GM23338 (cell line): Measurements from ENCODE around the gene AKAP8L. TPM values are rescaled to one million over a fixed set of nuclear protein-coding genes. Genes with fewer than 3 reads are reported as not detected.

Experiments used
- ATAC-seq: fragments of 200-7000 bp; cut with Tn5 transposase; 3 replicates; pipeline ENCODE4 v1.9.1; 2020
- DNase-seq: peaks from one replicate; pipeline ENCODE4 v3.0.0-alpha.2; 2015; ENCODE audit warnings: low spot score
- H2AFZ ChIP-seq: fragments of 200-600 bp; sonication (generic); 2 replicates; pipeline ENCODE4 v1.8.0; 2016; ENCODE audit warnings: antibody characterized with exemption, mild to moderate bottlenecking, moderate library complexity
- H3F3A ChIP-seq: fragments of 200-600 bp; sonication (generic); replicated peaks from 2 replicates; pipeline ENCODE4 v1.8.0; 2017; ENCODE audit warnings: antibody characterized with exemption, mixed run types, low read depth
- H3K27ac ChIP-seq: fragments of 200-600 bp; sonication (generic); 2 replicates; pipeline ENCODE4 v1.6.1; 2016; ENCODE audit warnings: low read depth
- H3K27me3 ChIP-seq: fragments of 200-600 bp; sonication (generic); 2 replicates; pipeline ENCODE4 v1.8.0; 2016; ENCODE audit warnings: mild to moderate bottlenecking, mixed run types, moderate library complexity; ENCODE audit not compliant: insufficient read depth
- H3K36me3 ChIP-seq: fragments of 200-600 bp; sonication (generic); 2 replicates; pipeline ENCODE4 v1.8.0; 2016; ENCODE audit warnings: mild to moderate bottlenecking; ENCODE audit not compliant: insufficient read depth
- H3K4me1 ChIP-seq: fragments of 200-600 bp; sonication (generic); 2 replicates; pipeline ENCODE4 v1.8.0; 2016; ENCODE audit warnings: mild to moderate bottlenecking, moderate library complexity; ENCODE audit not compliant: insufficient read depth
- H3K4me2 ChIP-seq: fragments of 200-600 bp; sonication (generic); 2 replicates; pipeline ENCODE4 v1.7.1; 2017; ENCODE audit warnings: mixed run types
- H3K4me3 ChIP-seq: fragments of 200-600 bp; sonication (generic); 2 replicates; pipeline ENCODE4 v1.6.1; 2016; ENCODE audit warnings: mixed run types
- H3K79me2 ChIP-seq: fragments of 200-600 bp; sonication (generic); replicated peaks from 2 replicates; pipeline ENCODE4 v1.8.0; 2017; ENCODE audit warnings: mild to moderate bottlenecking; ENCODE audit not compliant: insufficient read depth
- H3K9me2 ChIP-seq: fragments of 200-600 bp; sonication (generic); 2 replicates; pipeline ENCODE4 v1.8.0; 2017; ENCODE audit not compliant: insufficient read depth
- H4K20me1 ChIP-seq: fragments of 200-600 bp; sonication (generic); replicated peaks from 2 replicates; pipeline ENCODE4 v1.8.0; 2017; ENCODE audit warnings: mild to moderate bottlenecking; ENCODE audit not compliant: insufficient read depth
- H3K27ac Mint-ChIP-seq: 2 replicates; pipeline ENCODE4 v1.8.0; 2020; ENCODE audit warnings: inconsistent platforms, mild to moderate bottlenecking, moderate library complexity, mixed read lengths
- H3K27me3 Mint-ChIP-seq: 3 replicates; pipeline ENCODE4 v1.8.0; 2022; ENCODE audit warnings: low read depth, mild to moderate bottlenecking, moderate library complexity, mixed read lengths, inconsistent platforms; ENCODE audit not compliant: insufficient read depth, poor library complexity
- H3K36me3 Mint-ChIP-seq: 3 replicates; pipeline ENCODE4 v1.8.0; 2021; ENCODE audit warnings: low read depth, mild to moderate bottlenecking, inconsistent platforms, moderate library complexity, mixed read lengths
- H3K4me1 Mint-ChIP-seq: 3 replicates; pipeline ENCODE4 v1.8.0; 2020; ENCODE audit warnings: mild to moderate bottlenecking, inconsistent platforms, mixed read lengths
- H3K4me3 Mint-ChIP-seq: 3 replicates; pipeline ENCODE4 v1.8.0; 2021; ENCODE audit warnings: moderate library complexity, mild to moderate bottlenecking, inconsistent platforms, mixed read lengths
- H3K9me3 Mint-ChIP-seq: 3 replicates; pipeline ENCODE4 v1.8.0; 2020; ENCODE audit warnings: moderate library complexity, mild to moderate bottlenecking, inconsistent platforms, mixed read lengths
- CREB1 ChIP-seq: fragments of 250-450 bp; sonication (Bioruptor Pico); IDR thresholded peaks from 2 replicates; pipeline ENCODE4 v1.5.0; 2020; ENCODE audit warnings: low read depth, mild to moderate bottlenecking, moderate library complexity
- CTCF ChIP-seq, 2 experiments: fragments of 200-600 bp in 1 of 2; sonication (generic) in 1 of 2; conservative IDR thresholded peaks; 2 replicates each; pipeline versions ENCODE4 v1.5.1 to v1.6.1; 2016 to 2017; ENCODE audit warnings: antibody characterized with exemption in 2 of 2, low read depth in 2 of 2, mild to moderate bottlenecking in 2 of 2, moderate library complexity in 1 of 2
- ETS1 ChIP-seq: IDR thresholded peaks from 2 replicates; pipeline ENCODE4 v1.6.1; 2016; ENCODE audit warnings: antibody characterized with exemption
- EZH2phosphoT487 ChIP-seq: fragments of 200-600 bp; sonication (generic); IDR thresholded peaks from one replicate; pipeline ENCODE4 v1.8.1; 2018; ENCODE audit warnings: antibody characterized with exemption; ENCODE audit not compliant: unreplicated experiment
- POLR2AphosphoS5 ChIP-seq: IDR thresholded peaks from 2 replicates; pipeline ENCODE4 v1.6.1; 2016; ENCODE audit warnings: antibody characterized with exemption, low read depth
- REST ChIP-seq: IDR thresholded peaks from one replicate; pipeline ENCODE4 v1.6.1; 2018; ENCODE audit warnings: antibody characterized with exemption; ENCODE audit not compliant: unreplicated experiment
- STAT1 ChIP-seq: IDR thresholded peaks from one replicate; pipeline ENCODE4 v1.6.1; 2016; ENCODE audit warnings: antibody characterized with exemption; ENCODE audit not compliant: unreplicated experiment
- ZNF114 ChIP-seq: fragments of 250-450 bp; sonication (Bioruptor Pico); IDR thresholded peaks from 2 replicates; pipeline ENCODE4 v1.5.0; 2020; ENCODE audit warnings: mild to moderate bottlenecking, moderate library complexity
- ZNF331 ChIP-seq: fragments of 250-450 bp; sonication (Bioruptor Pico); IDR thresholded peaks from 2 replicates; pipeline ENCODE4 v1.5.0; 2020; ENCODE audit warnings: low read depth, mild to moderate bottlenecking, moderate library complexity
- ZNF462 ChIP-seq: fragments of 250-450 bp; sonication (Bioruptor Pico); IDR thresholded peaks from 2 replicates; pipeline ENCODE4 v1.5.0; 2020; ENCODE audit warnings: mild to moderate bottlenecking, moderate library complexity
- polyA plus RNA-seq: library from polyadenylated mRNA; unstranded; fragments of >200 nt; fragmentation: Nextera tagmentation; extraction: Ambion mirVana; gene quantifications from 2 replicates; pipeline ENCODE4 v1.2.1, GENCODE V29; 2016
- total RNA-seq: library from RNA; depleted of rRNA; stranded (reverse); fragments of >200 nt; shearing (Covaris generic); gene quantifications from 2 replicates; pipeline ENCODE4 v1.2.3, GENCODE V29; 2014

Gene AKAP8L
- total and polyA plus RNA-seq, 2 experiments from 2014 or later, result 78.8 to 165 TPM

GRCh38 chr19:15425321-15425950 is 6.6 kb upstream of the AKAP8L start (continued):
- TF ChIP-seq ZNF462 (CRISPR knock-in tag) (no peak), ETS1 (no peak)

GRCh38 chr19:15424692-15425272 is 6.0 kb upstream of the AKAP8L start:
- H3K36me3 Mint-ChIP-seq, result peaks cover 37% of the 10 kb centered on the region
- H4K20me1 ChIP-seq, result no peaks in the 10 kb centered on the region
- no peak overlapping the region for H3K4me3 ChIP-seq
- H3K36me3 ChIP-seq, result no peaks in the 10 kb centered on the region
- DNase-seq (no peak), ATAC-seq (no peak)
- no peaks in the 10 kb centered on the region for H3K9me2 ChIP-seq
- peaks cover 10% of the 10 kb centered on the region for H3F3A ChIP-seq
- no peaks in the 10 kb centered on the region; the same call in 1 of the 2 replicates for H3K79me2 ChIP-seq
- H3K4me1 Mint-ChIP-seq, result no peaks in the 10 kb centered on the region; the same call in 2 of the 3 replicates
- H3K27ac ChIP-seq, result no peak overlapping the region
- H3K4me2 ChIP-seq, result no peak overlapping the region
- no peak overlapping the region for H3K27ac Mint-ChIP-seq
- no peak overlapping the region for H2AFZ ChIP-seq
- no peaks in the 10 kb centered on the region for H3K9me3 Mint-ChIP-seq
- no peaks in the 10 kb centered on the region; the same call in 1 of the 2 replicates for H3K4me1 ChIP-seq
- no peak overlapping the region for H3K4me3 Mint-ChIP-seq
- no peaks in the 10 kb centered on the region for H3K27me3 ChIP-seq
- peaks cover 6% of the 10 kb centered on the region for H3K27me3 Mint-ChIP-seq
- TF ChIP-seq ZNF331 (no peak), ZNF114 (CRISPR knock-in tag) (no peak), REST (no peak), ETS1 (no peak), STAT1 (no peak), CREB1 (CRISPR knock-in tag) (no peak), POLR2AphosphoS5 (no peak), CTCF (conservative IDR thresholded peaks at IDR 0.05; ENCODE audit: low read depth in 2 of 2) (no peak), EZH2phosphoT487 (no peak)
